ENCODE data around the gene TAC4.
A peak's percentile ranks its signal among the peaks of the same experiment; 100 is the strongest.

Gene TAC4

GRCh38 chr17:49851387-49852291 lies 3.8 kb upstream of the TAC4 start:
- Histone ChIP-seq H3K27me3 (ENCODE audit: control insufficient read depth, insufficient read depth, low read length) (peaks cover 46% of the 10 kb centered on the region), H3K9ac (ENCODE audit: low read depth, low read length) (no peak overlapping the region), H3K36me3 (ENCODE audit: control insufficient read depth, insufficient read depth, low read length) (no peaks in the 10 kb centered on the region), H3K9me3 (ENCODE audit: control insufficient read depth, insufficient read depth, low read length) (no peaks in the 10 kb centered on the region), H3K4me3 (ENCODE audit: low read depth, low read length) (peak overlapping the region; percentile 54), H3K4me1 (ENCODE audit: control insufficient read depth, insufficient read depth, low read length) (peaks cover 10% of the 10 kb centered on the region)

GRCh38 chr17:49850772-49851386 lies 3.0 kb upstream of the TAC4 start:
- H3K27me3 ChIP-seq (ENCODE audit: control insufficient read depth, insufficient read depth, low read length), result peaks cover 45% of the 10 kb centered on the region
- H3K9ac ChIP-seq (ENCODE audit: low read depth, low read length), result no peak overlapping the region
- H3K4me1 ChIP-seq (ENCODE audit: control insufficient read depth, insufficient read depth, low read length), result peaks cover 10% of the 10 kb centered on the region
- peak overlapping the region; percentile 54 for H3K4me3 ChIP-seq (ENCODE audit: low read depth, low read length)
- peaks cover under 1% of the 10 kb centered on the region for H3K36me3 ChIP-seq (ENCODE audit: control insufficient read depth, insufficient read depth, low read length)
- no peaks in the 10 kb centered on the region for H3K9me3 ChIP-seq (ENCODE audit: control insufficient read depth, insufficient read depth, low read length)

GRCh38 chr17:49850218-49850610 lies 2.3 kb upstream of the TAC4 start:
- Histone ChIP-seq H3K27me3 (ENCODE audit: control insufficient read depth, insufficient read depth, low read length) (peaks cover 41% of the 10 kb centered on the region), H3K4me1 (ENCODE audit: control insufficient read depth, insufficient read depth, low read length) (peaks cover 10% of the 10 kb centered on the region), H3K36me3 (ENCODE audit: control insufficient read depth, insufficient read depth, low read length) (peaks cover 3% of the 10 kb centered on the region), H3K9me3 (ENCODE audit: control insufficient read depth, insufficient read depth, low read length) (no peaks in the 10 kb centered on the region), H3K9ac (ENCODE audit: low read depth, low read length) (no peak overlapping the region), H3K4me3 (ENCODE audit: low read depth, low read length) (peak overlapping the region; percentile 54)

- Histone ChIP-seq H3K9me3 (ENCODE audit: control insufficient read depth, insufficient read depth, low read length) (no peaks in the 10 kb centered on the region), H3K4me1 (ENCODE audit: control insufficient read depth, insufficient read depth, low read length) (peaks cover 10% of the 10 kb centered on the region), H3K4me3 (ENCODE audit: low read depth, low read length) (no peak overlapping the region), H3K9ac (ENCODE audit: low read depth, low read length) (no peak overlapping the region), H3K27me3 (ENCODE audit: control insufficient read depth, insufficient read depth, low read length) (peaks cover 30% of the 10 kb centered on the region), H3K36me3 (ENCODE audit: control insufficient read depth, insufficient read depth, low read length) (peaks cover 8% of the 10 kb centered on the region)
Observed at GRCh38 chr17:49848739-49849138, 870 bp upstream of the TAC4 start.

- Histone ChIP-seq H3K9ac (ENCODE audit: low read depth, low read length) (no peak overlapping the region), H3K9me3 (ENCODE audit: control insufficient read depth, insufficient read depth, low read length) (no peaks in the 10 kb centered on the region), H3K4me3 (ENCODE audit: low read depth, low read length) (no peak overlapping the region), H3K4me1 (ENCODE audit: control insufficient read depth, insufficient read depth, low read length) (peaks cover 10% of the 10 kb centered on the region), H3K36me3 (ENCODE audit: control insufficient read depth, insufficient read depth, low read length) (peaks cover 8% of the 10 kb centered on the region), H3K27me3 (ENCODE audit: control insufficient read depth, insufficient read depth, low read length) (peaks cover 23% of the 10 kb centered on the region)
Observed at GRCh38 chr17:49846938-49847712, 744 bp downstream of the TAC4 start.

- Histone ChIP-seq H3K9me3 (ENCODE audit: control insufficient read depth, insufficient read depth, low read length) (no peaks in the 10 kb centered on the region), H3K9ac (ENCODE audit: low read depth, low read length) (no peak overlapping the region), H3K4me3 (ENCODE audit: low read depth, low read length) (no peak overlapping the region), H3K36me3 (ENCODE audit: control insufficient read depth, insufficient read depth, low read length) (peaks cover 8% of the 10 kb centered on the region), H3K27me3 (ENCODE audit: control insufficient read depth, insufficient read depth, low read length) (peaks cover 15% of the 10 kb centered on the region), H3K4me1 (ENCODE audit: control insufficient read depth, insufficient read depth, low read length) (peaks cover 5% of the 10 kb centered on the region)
Observed at GRCh38 chr17:49845321-49845720, 2.5 kb downstream of the TAC4 start.

GRCh38 chr17:49843774-49844350 lies 4.0 kb downstream of the TAC4 start:
- peaks cover 8% of the 10 kb centered on the region for H3K36me3 ChIP-seq (ENCODE audit: control insufficient read depth, insufficient read depth, low read length)
- no peaks in the 10 kb centered on the region for H3K9me3 ChIP-seq (ENCODE audit: control insufficient read depth, insufficient read depth, low read length)
- H3K4me3 ChIP-seq (ENCODE audit: low read depth, low read length), result no peak overlapping the region
- H3K27me3 ChIP-seq (ENCODE audit: control insufficient read depth, insufficient read depth, low read length), result peaks cover 4% of the 10 kb centered on the region
- peaks cover 4% of the 10 kb centered on the region for H3K4me1 ChIP-seq (ENCODE audit: control insufficient read depth, insufficient read depth, low read length)
- no peak overlapping the region for H3K9ac ChIP-seq (ENCODE audit: low read depth, low read length)

- no peaks in the 10 kb centered on the region for H3K9me3 ChIP-seq (ENCODE audit: control insufficient read depth, insufficient read depth, low read length)
- H3K4me3 ChIP-seq (ENCODE audit: low read depth, low read length), result no peak overlapping the region
- H3K9ac ChIP-seq (ENCODE audit: low read depth, low read length), result no peak overlapping the region
- peaks cover 8% of the 10 kb centered on the region for H3K36me3 ChIP-seq (ENCODE audit: control insufficient read depth, insufficient read depth, low read length)
- H3K27me3 ChIP-seq (ENCODE audit: control insufficient read depth, insufficient read depth, low read length), result no peaks in the 10 kb centered on the region
- peaks cover 2% of the 10 kb centered on the region for H3K4me1 ChIP-seq (ENCODE audit: control insufficient read depth, insufficient read depth, low read length)
Observed at GRCh38 chr17:49842846-49843245, 5.0 kb downstream of the TAC4 start.

GRCh38 chr17:49842371-49842770 lies 5.5 kb downstream of the TAC4 start:
- no peaks in the 10 kb centered on the region for H3K9me3 ChIP-seq (ENCODE audit: control insufficient read depth, insufficient read depth, low read length)
- H3K36me3 ChIP-seq (ENCODE audit: control insufficient read depth, insufficient read depth, low read length), result peaks cover 8% of the 10 kb centered on the region
- H3K4me3 ChIP-seq (ENCODE audit: low read depth, low read length), result no peak overlapping the region
- no peak overlapping the region for H3K9ac ChIP-seq (ENCODE audit: low read depth, low read length)
- no peaks in the 10 kb centered on the region for H3K4me1 ChIP-seq (ENCODE audit: control insufficient read depth, insufficient read depth, low read length)
- no peaks in the 10 kb centered on the region for H3K27me3 ChIP-seq (ENCODE audit: control insufficient read depth, insufficient read depth, low read length)

- Histone ChIP-seq H3K4me1 (ENCODE audit: control insufficient read depth, insufficient read depth, low read length) (no peaks in the 10 kb centered on the region), H3K36me3 (ENCODE audit: control insufficient read depth, insufficient read depth, low read length) (peaks cover 8% of the 10 kb centered on the region), H3K9ac (ENCODE audit: low read depth, low read length) (no peak overlapping the region), H3K9me3 (ENCODE audit: control insufficient read depth, insufficient read depth, low read length) (no peaks in the 10 kb centered on the region), H3K27me3 (ENCODE audit: control insufficient read depth, insufficient read depth, low read length) (no peaks in the 10 kb centered on the region), H3K4me3 (ENCODE audit: low read depth, low read length) (no peak overlapping the region)
Observed at GRCh38 chr17:49841548-49841947, 6.3 kb downstream of the TAC4 start.

- Histone ChIP-seq H3K9ac (ENCODE audit: low read depth, low read length) (no peak overlapping the region), H3K4me1 (ENCODE audit: control insufficient read depth, insufficient read depth, low read length) (no peaks in the 10 kb centered on the region), H3K27me3 (ENCODE audit: control insufficient read depth, insufficient read depth, low read length) (no peaks in the 10 kb centered on the region), H3K9me3 (ENCODE audit: control insufficient read depth, insufficient read depth, low read length) (no peaks in the 10 kb centered on the region), H3K36me3 (ENCODE audit: control insufficient read depth, insufficient read depth, low read length) (peaks cover 4% of the 10 kb centered on the region), H3K4me3 (ENCODE audit: low read depth, low read length) (no peak overlapping the region)
Observed at GRCh38 chr17:49839455-49839854, 8.4 kb downstream of the TAC4 start.

Measured in iPS-15b (cell line).